Loucy (cell line): Measurements from ENCODE around the gene KLHL8.
A peak's percentile ranks its signal among the peaks of the same experiment; 100 is the strongest.
"Not testable (repeated sequence)": the region's sequence is repeated elsewhere in the genome, so short reads cannot be mapped to it uniquely, and the experiment has no call there.

ENCODE experiments used
- H2AFZ ChIP-seq: fragments of 200-600 bp; sonication (generic); 2 replicates; pipeline ENCODE4 v1.6.0; 2016; ENCODE audit warnings: antibody characterized with exemption, mild to moderate bottlenecking, low read length, moderate library complexity
- H3F3A ChIP-seq: fragments of 200-600 bp; 2 replicates; pipeline ENCODE4 v1.6.0; 2016; ENCODE audit warnings: antibody characterized with exemption, low read depth, mild to moderate bottlenecking
- H3K27me3 ChIP-seq: fragments of 200-600 bp; sonication (generic); 2 replicates; pipeline ENCODE4 v1.6.1; 2014; ENCODE audit warnings: low read length, mild to moderate bottlenecking; ENCODE audit not compliant: insufficient read depth, poor library complexity, severe bottlenecking
- H3K36me3 ChIP-seq: fragments of 200-600 bp; sonication (generic); 2 replicates; pipeline ENCODE4 v1.6.1; 2016; ENCODE audit warnings: low read length; ENCODE audit not compliant: insufficient read depth
- H3K4me1 ChIP-seq: fragments of 200-600 bp; sonication (generic); 2 replicates; pipeline ENCODE4 v1.5.1; 2014; ENCODE audit warnings: low read length, mild to moderate bottlenecking; ENCODE audit not compliant: insufficient read depth, poor library complexity, severe bottlenecking
- H3K4me2 ChIP-seq: fragments of 200-600 bp; sonication (generic); 2 replicates; pipeline ENCODE4 v1.6.0; 2014; ENCODE audit warnings: antibody characterized with exemption, low read length, low read depth, mild to moderate bottlenecking; ENCODE audit not compliant: poor library complexity, severe bottlenecking
- H3K4me3 ChIP-seq: fragments of 200-600 bp; sonication (generic); 2 replicates; pipeline ENCODE4 v1.5.1; 2014; ENCODE audit warnings: low read length, mild to moderate bottlenecking, mixed read lengths; ENCODE audit not compliant: poor library complexity, severe bottlenecking
- H3K79me2 ChIP-seq: fragments of 200-600 bp; sonication (generic); 2 replicates; pipeline ENCODE4 v1.6.1; 2014; ENCODE audit warnings: low read length; ENCODE audit not compliant: insufficient read depth
- H3K9ac ChIP-seq: fragments of 200-600 bp; sonication (generic); 2 replicates; pipeline ENCODE4 v1.6.0; 2014; ENCODE audit warnings: mild to moderate bottlenecking, low read depth, low read length, moderate library complexity; ENCODE audit not compliant: poor library complexity, severe bottlenecking
- H3K9me2 ChIP-seq: fragments of 200-600 bp; sonication (generic); replicated peaks from 2 replicates; pipeline ENCODE4 v1.6.1; 2016; ENCODE audit warnings: low read depth, low read length, mixed read lengths
- H3K9me3 ChIP-seq: fragments of 200-600 bp; sonication (generic); 2 replicates; pipeline ENCODE4 v1.6.1; 2014; ENCODE audit warnings: mild to moderate bottlenecking, antibody characterized with exemption, low read length, low read depth; ENCODE audit not compliant: insufficient read depth
- H4K20me1 ChIP-seq: fragments of 200-600 bp; sonication (generic); 2 replicates; pipeline ENCODE4 v1.6.0; 2014; ENCODE audit warnings: antibody characterized with exemption, low read length, mild to moderate bottlenecking; ENCODE audit not compliant: insufficient read depth, poor library complexity, severe bottlenecking
- CTCF ChIP-seq: fragments of 200-600 bp; sonication (generic); conservative IDR thresholded peaks from 2 replicates; pipeline ENCODE4 v1.5.1; 2014; ENCODE audit warnings: mild to moderate bottlenecking, antibody characterized with exemption, low read length
- EZH2phosphoT487 ChIP-seq: fragments of 200-600 bp; IDR thresholded peaks from 2 replicates; pipeline ENCODE4 v1.6.1; 2018; ENCODE audit warnings: antibody characterized with exemption, mild to moderate bottlenecking, moderate library complexity, borderline replicate concordance

The KLHL8 gene

GRCh38 chr4:87224141-87224923 is 3.9 kb upstream of the KLHL8 start:
- Histone ChIP-seq H2AFZ (no peak overlapping the region), H3K9me3 (no peaks in the 10 kb centered on the region), H3K4me1 (peaks cover 1% of the 10 kb centered on the region), H3K4me2 (no peak overlapping the region), H4K20me1 (peaks cover 2% of the 10 kb centered on the region), H3K79me2 (peaks cover 3% of the 10 kb centered on the region), H3K9me2 (no peaks in the 10 kb centered on the region), H3K9ac (no peak overlapping the region), H3K4me3 (no peak overlapping the region), H3K27me3 (no peaks in the 10 kb centered on the region), H3F3A (no peaks in the 10 kb centered on the region), H3K36me3 (no peaks in the 10 kb centered on the region)
- TF ChIP-seq CTCF (no peak), EZH2phosphoT487 (no peak)

GRCh38 chr4:87219632-87220093 is 755 bp downstream of the KLHL8 start:
- Histone ChIP-seq H3K27me3 (no peaks in the 10 kb centered on the region), H3K9me2 (no peaks in the 10 kb centered on the region), H3K4me2 (peak overlapping the region; percentile 94), H4K20me1 (peaks cover 46% of the 10 kb centered on the region), H3K36me3 (no peaks in the 10 kb centered on the region), H2AFZ (peak overlapping the region; percentile 98), H3K4me1 (peaks cover 24% of the 10 kb centered on the region), H3K9me3 (no peaks in the 10 kb centered on the region), H3K9ac (peak overlapping the region; percentile 86), H3K79me2 (peaks cover 48% of the 10 kb centered on the region), H3F3A (no peaks in the 10 kb centered on the region), H3K4me3 (peak overlapping the region; percentile 90)
- no peak for TF ChIP-seq EZH2phosphoT487
- TF ChIP-seq CTCF, result peak; percentile 44

GRCh38 chr4:87217235-87217763 is 3.1 kb downstream of the KLHL8 start:
- Histone ChIP-seq H3K4me3 (peak overlapping the region; percentile 90), H3K79me2 (peaks cover 69% of the 10 kb centered on the region), H3K4me2 (peak overlapping the region; percentile 94), H3K4me1 (peaks cover 24% of the 10 kb centered on the region), H4K20me1 (peaks cover 63% of the 10 kb centered on the region)
- not testable (repeated sequence) for H3K9ac ChIP-seq, H3K9me3 ChIP-seq, H3F3A ChIP-seq, H3K36me3 ChIP-seq, H2AFZ ChIP-seq, H3K9me2 ChIP-seq, H3K27me3 ChIP-seq
